Activated CD4-positive, CD25-positive, alpha-beta regulatory T cell treated with anti-CD3 and anti-CD28 coated beads, Interleukin-2, amount 50 U/mL, for 24 hours (primary cell): Measurements from ENCODE around the gene KDM1B.
"Not testable (repeated sequence)": the region's sequence is repeated elsewhere in the genome, so short reads cannot be mapped to it uniquely, and the experiment has no call there.

Experiments used
- ATAC-seq, 2 donors: fragments of 150-1000 bp; cut with Tn5 transposase; one replicate each; pipeline ENCODE4 v1.10.0; 2021; ENCODE audit warnings: mild to moderate bottlenecking in 1 of 2, moderate library complexity in 1 of 2

KDM1B gene

DNA sequence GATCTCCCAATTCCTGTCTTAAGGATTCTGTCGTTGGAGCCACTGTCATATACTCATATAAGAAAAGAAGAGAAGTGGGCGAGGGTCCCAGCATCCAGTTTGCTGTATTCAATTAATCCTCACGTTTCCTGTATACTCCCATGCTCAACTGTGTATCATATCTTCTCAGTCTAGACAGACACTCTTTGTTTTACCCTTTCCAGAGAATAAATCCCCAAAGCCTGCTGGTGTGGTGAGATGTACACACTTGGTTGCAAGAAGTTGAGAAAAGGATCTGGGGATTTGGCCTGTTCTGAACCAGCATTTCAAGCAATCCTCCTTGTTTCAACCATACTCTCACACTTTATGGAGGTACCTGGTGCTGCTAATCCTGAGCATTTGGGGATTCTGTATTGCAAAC, 3.4 kb upstream of the KDM1B start:
- no peak for ATAC-seq

DNA sequence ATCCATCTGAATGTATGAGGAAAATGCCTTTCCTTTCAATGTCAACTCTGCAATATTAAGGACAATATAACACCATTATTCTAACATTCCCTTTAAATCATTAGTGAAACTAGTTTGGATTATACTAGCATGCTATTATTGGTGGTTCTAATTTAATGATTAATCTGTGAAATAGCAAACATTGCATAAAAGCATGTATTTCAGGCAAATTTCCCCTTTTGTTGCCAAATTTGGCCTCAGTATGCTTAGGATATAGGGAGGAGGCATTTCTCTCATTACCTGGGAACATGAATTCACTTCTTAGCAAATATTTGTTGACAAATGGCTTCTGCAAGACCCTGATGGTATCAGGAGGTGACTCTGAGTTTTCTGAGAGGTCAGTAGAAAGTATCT, 1.9 kb upstream of the KDM1B start:
- no peak for ATAC-seq

DNA sequence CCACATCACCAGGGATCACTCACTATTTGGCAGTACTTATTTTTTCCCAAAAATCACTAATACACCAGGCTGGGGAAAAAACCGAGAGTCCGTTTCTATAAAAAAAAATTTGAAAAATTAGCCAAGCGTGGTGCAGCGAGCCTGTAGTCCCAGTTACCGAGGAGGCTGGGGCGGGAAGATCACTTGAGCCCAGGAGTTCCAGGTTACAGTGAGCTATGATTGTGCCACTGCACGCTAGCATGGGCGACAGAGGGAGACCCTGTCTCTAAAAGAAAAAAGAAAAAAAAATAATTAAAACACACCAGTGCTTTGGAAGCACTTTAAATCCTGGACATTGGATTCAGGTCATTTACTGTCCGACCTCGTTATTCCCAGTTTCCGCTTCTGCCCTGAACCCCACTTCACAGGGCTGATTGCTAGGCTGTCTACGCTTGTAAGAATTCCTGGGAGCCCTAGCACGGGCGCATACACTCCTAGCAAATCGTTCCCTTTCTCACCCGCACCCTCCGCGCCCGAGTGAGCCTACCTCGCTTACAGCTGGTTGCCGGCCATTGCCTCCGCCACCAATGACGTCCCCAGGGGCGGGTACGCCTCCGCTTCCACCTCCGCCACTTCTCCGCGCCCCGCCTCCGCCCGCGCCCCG, 594 bp upstream of the KDM1B start, which contains the start of gene TPMT:
Gene TPMT (minus strand): TSS at position 571 of the 643 bp plus-strand sequence. CDS start 5,950 bp downstream, outside the sequence.
- peak; percentile 58 to 62 for ATAC-seq

DNA sequence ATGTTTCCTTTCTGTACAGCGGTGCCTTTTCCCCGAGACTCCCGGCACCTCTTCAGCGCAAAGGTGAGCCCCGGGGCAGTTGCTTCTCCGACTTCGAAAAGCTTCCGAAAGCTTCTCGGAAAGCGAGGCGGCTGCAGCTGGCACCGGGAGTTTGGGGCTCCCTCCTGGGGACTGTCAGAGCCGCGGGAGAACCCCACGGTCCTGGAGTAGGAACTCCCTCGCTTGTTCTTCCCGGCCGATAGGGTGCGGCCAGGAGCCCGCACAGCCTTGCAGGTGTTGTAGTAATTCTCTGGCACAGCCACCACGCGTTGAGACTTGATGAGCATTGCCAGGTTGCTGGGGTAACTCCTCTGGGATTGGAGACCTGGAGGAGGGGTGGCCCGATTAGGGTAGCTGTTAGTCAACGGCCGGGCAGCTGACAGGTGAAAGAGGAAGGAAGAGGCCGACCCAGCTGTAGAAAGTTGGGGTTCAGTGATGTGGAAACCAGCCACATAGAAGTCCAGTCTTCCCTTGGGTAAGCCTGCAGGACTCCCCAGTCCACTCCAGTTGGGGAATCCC, 721 bp downstream of the KDM1B start:
- ATAC-seq: peak in 1 of 2 donors; percentile 4

DNA sequence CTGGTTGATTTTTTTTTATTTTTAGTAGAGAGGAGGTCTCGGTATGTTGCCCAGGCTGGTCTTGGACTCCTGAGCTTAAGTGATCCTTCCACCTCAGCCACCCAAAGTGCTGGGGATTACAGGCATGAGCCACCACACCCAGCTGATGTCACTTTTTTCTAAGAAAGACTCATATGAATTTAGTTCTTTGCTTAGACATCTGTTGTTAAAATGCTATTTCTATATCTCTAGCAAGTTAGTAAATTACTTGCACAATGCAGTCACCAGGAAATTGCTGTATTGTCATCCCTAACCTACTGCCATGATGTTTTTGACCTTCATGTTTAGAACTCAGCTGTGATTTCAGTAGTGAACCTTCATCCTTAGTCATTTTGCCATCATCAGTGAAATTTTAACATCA, 5.7 kb downstream of the KDM1B start:
- ATAC-seq: peak; percentile 36 to 67

DNA sequence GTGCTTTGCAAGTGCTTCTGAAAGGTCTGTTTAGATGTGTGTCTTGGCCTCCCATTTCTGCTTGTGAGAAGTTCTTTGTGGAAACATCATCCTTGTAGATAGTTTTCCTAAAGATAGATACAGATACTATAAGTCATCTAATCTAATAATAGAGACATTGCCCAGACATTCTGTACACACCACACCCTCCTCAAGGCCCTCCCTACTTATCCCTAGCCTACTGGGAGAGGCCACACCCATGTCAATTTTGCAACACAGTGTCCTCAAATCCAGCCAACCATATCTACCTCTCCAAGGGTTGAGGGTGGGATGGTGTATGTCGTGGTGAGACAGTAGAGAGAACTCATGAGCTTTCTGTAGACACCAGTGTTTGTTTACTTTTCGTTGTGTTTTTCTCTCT, 6.2 kb downstream of the KDM1B start:
- no peak for ATAC-seq

DNA sequence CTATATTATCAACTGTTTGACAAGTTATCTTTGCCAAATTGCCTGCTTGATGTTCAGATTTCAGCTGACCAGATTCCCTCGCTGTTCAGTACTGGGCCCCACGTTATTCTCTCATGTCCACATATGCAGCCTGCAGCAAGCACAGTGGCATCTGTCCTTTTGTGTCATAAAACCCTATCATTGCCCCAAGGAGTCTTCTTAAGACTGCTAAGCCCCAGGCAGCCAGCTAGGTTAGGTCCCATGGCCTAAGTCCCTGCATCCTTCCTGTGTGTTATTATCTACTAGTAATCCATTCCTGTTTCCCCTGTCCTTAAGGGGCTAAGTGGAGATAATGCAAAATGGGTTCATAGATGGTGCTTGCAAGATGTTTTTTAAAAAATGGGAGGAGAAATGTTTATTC, 7.2 kb downstream of the KDM1B start:
- no peak for ATAC-seq

DNA sequence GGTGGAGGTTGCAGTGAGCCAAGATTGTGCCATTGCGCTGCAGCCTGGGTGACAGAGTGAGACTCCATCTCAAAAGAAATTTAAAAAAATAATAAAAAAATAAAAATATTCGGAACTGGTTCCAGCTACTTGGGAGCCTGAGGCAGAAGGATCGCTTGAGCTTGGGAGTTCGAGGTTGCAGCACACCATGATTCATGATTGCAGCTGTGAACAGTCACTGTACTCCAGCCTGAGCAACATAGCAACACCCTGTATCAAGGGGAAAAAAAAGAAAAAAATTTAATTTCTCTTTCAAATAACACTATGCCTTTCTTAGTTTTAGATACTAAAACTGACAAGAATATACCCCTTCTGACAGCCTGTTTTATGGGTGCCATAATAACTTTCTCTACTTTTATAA, 10.5 kb downstream of the KDM1B start:
- ATAC-seq: no peak

DNA sequence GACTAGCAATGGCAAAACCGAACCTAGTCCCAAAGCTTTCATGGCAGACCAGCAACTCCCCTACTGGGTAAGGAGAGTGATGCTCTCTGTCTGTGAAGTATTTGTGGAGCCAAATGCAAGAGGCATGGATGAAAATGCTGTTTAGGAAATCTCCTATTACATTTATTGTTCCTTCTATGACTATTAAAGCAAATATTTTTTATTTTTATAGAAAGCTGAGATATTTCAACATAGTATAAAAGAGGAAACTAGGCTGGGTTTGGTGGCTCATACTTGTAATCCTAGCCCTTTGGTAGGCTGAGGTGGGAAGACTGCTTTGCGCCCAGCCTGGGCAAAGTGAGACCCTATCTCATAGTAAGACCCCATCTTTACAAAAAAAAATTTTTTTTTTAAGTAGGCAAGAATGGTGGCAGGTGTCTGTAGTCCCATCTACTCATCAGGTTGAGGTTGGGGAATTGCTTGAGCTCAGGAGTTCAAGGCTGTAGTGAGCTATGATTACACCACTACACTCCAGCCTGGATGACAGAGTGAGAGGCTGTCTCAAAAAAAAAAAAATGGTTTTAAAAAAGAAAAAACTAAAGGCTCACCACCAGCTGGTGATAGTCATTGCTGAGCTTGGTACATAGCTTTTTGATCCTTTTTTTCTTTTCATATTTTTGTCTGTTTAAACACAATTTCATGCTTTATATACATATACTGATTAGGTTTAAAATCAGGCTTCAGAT, 11.3 kb downstream of the KDM1B start:
- no peak for ATAC-seq

DNA sequence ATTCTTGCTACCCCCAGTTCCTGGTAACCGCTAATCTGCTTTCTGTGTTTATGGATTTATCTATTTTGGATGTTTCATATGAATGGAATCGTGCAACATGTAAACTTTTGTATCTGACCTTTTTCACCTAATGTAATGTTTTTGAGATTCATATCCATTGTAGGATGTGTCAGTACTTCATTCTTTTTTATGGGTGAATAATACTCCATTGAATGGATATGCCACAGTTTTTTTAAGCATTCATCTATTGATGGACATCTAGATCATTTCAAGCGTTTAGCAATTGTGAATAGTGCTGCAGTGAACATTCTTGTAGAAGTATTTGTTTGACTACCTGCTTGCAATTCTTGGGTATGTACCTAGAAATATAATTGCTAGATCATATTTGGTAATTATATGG, 13.0 kb downstream of the KDM1B start:
- ATAC-seq: no peak

DNA sequence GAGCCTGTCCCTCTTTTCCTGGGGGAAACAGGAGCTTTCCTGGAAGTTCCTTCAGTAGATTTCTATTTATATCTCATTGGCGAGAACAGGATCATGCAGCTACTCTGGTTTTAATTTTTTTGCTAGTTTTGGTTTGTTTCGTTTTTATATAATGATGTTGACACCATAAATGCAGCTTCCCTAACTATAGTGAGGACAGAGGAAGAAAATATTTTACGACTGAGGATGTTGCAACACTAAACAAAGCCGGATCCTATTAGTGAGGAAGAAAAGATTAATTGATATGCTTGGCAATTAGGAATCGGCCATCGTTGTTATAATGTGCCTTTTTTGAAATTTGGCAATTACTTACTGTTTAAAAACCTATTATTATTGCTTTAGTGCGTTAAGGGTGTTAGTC, 16.6 kb downstream of the KDM1B start:
- ATAC-seq: no peak

DNA sequence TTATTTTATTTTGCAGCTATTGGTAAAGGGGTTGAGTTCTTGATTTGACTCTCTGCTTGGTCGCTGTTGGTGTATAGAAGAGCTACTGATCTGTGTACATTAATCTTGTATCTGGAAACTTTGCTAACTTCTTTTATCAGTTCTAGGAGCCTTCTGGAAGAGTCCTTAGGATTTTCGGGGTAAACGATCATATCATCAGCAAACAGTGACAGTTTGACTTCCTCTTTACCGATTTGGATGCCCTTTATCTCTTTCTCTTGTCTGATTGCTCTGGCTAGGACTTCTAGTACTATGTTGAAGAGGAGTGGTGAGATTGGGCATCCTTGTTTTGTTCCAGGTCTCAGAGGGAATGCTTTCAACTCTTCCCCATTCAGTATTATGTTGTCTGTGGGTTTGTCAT, 21.0 kb downstream of the KDM1B start:
- not testable (repeated sequence) for ATAC-seq

DNA sequence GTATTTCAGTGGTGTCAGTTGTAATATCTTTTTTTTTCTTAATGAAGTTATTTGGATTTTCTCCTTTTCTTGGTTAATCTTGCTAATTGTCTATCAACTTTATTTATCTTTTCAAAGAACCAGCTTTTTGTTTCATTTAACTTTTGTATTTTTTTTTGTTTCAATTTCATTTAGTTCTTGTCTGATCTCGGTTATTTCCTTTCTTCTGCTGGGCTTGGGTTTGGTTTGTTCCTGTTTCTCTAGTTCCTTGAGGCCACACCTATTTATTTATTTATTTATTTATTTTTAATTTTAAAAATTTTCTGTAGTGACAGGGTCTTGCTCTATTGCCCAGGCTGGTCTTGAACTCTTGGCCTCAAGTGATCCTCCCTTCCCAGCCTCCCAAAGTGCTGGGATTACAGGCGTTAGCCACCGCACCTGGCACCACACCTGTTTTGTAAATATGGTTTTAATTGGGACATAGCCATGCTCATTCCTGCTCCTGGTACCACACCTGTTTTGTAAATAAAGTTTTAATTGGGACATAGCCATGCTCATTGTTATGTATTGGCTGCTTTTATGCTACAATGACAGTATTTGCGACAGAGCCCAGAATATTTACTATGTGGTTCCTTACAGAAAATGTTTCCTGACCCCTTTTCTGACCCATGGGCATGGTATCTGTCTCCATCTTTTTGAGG, 22.2 kb downstream of the KDM1B start:
- ATAC-seq: no peak

DNA sequence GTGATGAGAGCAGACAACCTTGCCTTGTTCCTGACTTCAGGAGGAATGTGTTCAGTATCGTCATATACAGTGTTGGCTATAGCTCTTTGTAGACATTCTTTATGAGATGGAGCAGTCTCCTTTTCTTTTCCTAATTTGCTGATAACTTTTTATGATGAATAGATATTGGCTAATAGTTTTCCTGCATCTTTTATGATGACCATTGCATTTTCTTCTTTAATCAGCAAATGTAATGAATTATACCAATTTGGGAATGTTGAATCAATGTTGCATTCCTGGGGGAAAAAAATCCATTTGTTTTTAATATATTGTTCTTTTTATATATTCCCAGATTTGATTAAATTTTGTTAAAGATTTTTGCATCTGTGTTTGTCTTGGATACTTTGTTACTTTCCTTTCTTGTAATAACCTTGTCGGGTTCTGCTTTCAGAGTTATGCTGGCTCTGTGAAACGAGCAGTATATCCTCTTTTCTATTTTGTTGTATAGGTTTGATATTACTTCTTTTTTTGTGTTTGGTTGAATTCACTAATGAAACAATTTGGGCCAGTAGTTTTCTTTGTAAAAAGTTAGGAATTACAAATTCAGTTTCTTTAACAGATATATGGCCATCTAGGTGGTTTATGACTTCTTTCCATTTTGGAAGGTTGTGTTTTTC, 23.9 kb downstream of the KDM1B start:
- no peak for ATAC-seq

DNA sequence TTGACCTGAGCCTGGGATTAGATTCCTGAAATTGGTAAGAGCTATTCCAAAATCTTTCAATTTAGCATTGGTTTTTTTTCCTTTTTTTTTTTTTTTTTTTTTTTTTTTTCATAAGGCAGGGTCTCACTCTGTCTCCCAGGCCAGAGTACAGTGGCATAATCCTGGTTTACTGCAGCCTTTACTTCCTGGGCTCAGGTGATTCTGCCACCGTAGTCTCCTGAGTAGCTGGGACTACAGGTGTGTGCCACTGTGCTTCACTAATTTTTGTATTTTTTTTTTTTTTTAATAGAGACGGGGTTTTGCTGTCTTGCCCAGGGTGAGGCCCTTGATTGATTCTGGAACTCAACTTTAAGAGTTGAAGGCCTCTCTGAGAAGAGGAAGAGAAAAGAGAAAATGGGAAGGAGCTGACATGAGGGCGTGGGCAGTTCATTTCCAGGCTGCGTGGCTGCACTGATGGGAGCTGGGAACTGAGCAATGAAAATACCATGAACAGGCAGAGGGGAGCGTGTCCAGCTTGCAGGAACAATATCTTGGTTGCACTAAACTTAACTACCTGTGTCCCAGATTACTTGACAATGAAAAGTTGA, 24.6 kb downstream of the KDM1B start:
- ATAC-seq: no peak

DNA sequence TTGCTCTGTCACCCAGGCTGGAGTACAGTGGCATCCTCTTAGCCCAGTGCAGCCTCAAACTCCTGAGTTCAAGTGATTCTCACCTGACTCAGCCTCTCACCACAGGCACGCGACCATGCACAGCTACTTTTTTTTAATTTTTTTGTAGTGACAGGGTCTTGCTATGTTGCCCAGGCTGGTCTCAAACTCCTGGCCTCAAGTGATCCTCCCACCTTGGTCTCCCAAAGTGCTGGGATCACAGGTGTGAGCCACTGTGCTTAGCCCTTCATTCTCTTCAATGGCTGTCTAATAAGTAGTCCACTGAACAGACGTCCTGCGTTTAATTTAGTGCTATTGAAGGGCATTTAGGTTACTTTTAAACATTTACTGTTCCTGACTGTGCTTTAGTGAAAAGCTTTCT, 27.3 kb downstream of the KDM1B start:
- no peak for ATAC-seq

DNA sequence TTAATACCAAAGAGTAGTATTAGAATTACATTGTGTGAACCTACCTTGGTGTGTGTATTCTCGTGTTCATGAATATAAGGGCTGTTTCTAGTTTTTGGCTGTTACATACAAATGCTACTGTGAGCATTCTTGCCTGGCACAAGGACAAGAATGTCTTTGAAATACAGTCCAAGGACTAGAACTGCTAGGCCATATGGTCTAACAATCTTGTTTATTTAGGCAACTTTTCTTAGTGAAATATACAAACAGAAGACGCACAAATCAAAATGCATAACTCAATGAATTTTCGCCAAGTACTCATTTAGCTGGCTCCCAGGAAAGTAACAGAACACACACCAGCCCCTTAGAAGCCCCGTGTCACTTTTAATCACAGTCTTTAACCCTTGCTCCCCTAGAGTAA, 28.5 kb downstream of the KDM1B start:
- no peak for ATAC-seq

DNA sequence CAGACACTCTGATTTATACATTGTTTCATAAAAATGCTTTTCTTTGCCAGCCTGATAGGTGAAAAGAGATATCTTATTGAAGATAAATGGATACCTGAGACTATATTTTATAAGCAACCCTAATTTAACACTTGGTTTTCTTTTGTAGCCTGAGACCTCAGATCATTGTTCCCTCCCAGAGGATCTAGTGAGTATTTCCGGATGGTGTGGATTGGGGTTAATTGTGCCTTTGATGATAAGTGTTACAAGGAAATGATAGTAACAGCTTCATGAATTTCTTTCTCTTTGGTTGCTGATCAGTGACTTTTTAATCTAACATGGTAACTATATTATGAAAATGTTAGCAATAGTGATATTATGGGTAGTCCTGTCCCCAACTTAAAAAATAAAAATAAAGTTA, 30.4 kb downstream of the KDM1B start:
- ATAC-seq: no peak

DNA sequence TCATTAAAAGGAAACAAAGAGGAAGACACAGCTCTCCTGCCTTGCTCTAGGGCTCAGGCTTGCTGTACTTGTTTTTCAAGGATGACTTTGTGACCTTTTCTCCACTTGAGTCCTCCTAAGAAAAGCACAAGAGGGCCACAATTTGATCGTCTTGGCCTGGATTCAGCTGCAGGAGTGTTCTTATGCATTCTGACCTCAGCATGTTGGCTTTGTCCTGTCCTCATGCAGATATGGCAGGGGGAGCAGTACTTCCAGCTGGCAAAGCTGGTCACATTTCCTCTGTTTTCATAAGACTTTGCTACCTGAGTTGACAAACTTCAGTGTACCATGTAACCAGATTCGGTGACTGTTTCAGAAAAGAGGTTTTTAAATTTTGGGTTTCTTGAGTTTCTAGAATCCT, 30.8 kb downstream of the KDM1B start:
- no peak for ATAC-seq

DNA sequence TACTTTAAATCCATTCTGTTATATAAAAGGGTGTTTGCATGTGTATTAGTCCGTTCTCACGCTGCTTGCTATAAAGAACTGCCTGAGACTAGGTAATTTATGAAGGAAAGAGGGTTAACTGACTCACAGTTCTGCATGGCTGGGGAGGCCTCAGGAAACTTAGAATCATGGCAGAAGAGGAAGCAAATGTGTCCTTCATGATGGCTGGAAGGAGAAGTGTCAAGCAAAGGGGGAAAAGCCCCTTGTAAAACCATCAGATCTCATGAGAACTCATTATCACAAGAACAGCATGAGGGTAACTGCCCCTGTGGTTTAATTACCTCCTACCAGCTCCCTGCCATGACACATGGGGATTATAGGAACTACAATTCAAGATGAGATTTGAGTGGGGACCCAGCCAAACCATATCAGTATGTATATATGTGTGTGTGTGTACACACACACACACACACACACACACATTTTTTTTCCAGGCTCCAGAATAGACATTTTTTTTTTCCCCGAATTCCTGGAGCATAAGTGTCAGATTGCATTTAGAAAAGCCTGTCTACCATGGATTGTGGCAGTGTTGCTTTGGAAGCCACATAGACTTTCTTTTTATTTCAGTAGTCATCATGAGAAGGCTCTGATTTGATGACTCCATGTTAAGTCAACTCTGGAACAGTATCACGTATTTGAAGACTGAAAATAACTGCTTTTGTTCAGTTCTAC, 31.5 kb downstream of the KDM1B start:
- ATAC-seq: no peak

DNA sequence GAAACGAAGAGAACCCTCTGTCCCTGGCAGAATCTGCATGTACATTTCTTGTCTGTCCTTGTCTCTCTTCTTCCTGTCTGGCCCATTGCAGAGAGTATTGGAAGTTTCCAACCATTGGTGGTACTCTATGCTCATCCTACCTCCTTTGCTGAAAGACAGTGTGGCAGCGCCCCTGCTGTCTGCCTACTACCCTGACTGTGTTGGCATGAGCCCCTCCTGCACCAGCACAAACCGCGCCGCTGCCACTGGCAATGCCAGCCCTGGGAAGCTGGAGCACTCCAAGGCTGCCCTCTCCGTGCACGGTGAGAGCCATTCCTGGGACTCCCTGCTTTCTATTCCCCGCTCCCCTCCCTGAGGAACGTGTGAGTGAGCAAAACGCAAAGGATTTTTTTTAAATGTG, 32.5 kb downstream of the KDM1B start:
- ATAC-seq: no peak

DNA sequence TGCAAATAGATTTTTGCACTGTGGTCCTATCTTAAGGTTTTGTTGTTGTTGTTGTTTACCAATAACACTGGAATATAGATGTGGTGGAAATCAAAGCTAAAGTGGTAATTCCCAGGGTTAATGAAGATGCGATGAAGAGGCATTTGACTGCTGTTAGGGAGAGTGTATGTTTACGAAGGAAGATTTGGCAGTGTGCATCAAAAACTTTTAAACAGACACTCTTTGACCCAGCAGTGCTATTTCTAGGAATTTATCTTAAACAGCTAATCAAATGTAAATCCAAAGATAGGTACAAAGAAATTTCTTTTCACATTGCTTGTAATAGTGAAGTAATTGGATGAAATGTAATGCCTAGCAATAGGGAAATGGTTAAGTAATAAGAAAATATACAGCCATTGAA, 34.0 kb downstream of the KDM1B start:
- ATAC-seq: no peak
